K562 (cell line): Measurements from ENCODE around the gene SIRT4. TPM values are rescaled to one million over a fixed set of nuclear protein-coding genes. Genes with fewer than 3 reads are reported as not detected.

Experiments
- BRD9 ChIP-seq: fragments of 450-650 bp; IDR thresholded peaks from 2 replicates; pipeline ENCODE4 v1.6.1; 2018; ENCODE audit warnings: low read depth; ENCODE audit not compliant: partially characterized antibody
- CAMTA2 ChIP-seq: fragments of 250-450 bp; sonication (Bioruptor Pico); conservative IDR thresholded peaks from 2 replicates; pipeline ENCODE4 v1.5.1; 2022
- CREB3 ChIP-seq: fragments of 450-650 bp; conservative IDR thresholded peaks from 2 replicates; pipeline ENCODE4 v1.6.1; 2016; ENCODE audit warnings: missing genetic modification characterization, low read depth, mild to moderate bottlenecking, missing compliant biosample characterization, moderate library complexity
- DPF2 ChIP-seq: fragments of 450-650 bp; IDR thresholded peaks from 2 replicates; pipeline ENCODE4 v1.6.1; 2016
- KHSRP ChIP-seq: fragments of 450-650 bp; IDR thresholded peaks from 2 replicates; pipeline ENCODE4 v1.6.1; 2017
- L3MBTL2 ChIP-seq: fragments of 450-650 bp; IDR thresholded peaks from 2 replicates; pipeline ENCODE4 v1.6.1; 2016; ENCODE audit warnings: mild to moderate bottlenecking, moderate library complexity
- NFRKB ChIP-seq: fragments of 450-650 bp; IDR thresholded peaks from 2 replicates; pipeline ENCODE4 v1.6.1; 2016; ENCODE audit warnings: low read depth
- NR1H2 ChIP-seq: sonication (generic); formaldehyde crosslinking; IDR thresholded peaks from 2 replicates; pipeline ENCODE4 v1.4.0; 2020; ENCODE audit warnings: mild to moderate bottlenecking, missing genetic modification reagents
- NR2C1 ChIP-seq, 2 experiments: fragments of 450-650 bp; IDR thresholded peaks; 2 replicates each; pipeline ENCODE4 v1.6.1; 2017; ENCODE audit warnings: mild to moderate bottlenecking in 2 of 2, antibody characterized with exemption in 1 of 2, inconsistent platforms in 1 of 2, missing compliant biosample characterization in 1 of 2, missing genetic modification characterization in 1 of 2
- PHF21A ChIP-seq: fragments of 450-650 bp; IDR thresholded peaks from 2 replicates; pipeline ENCODE4 v1.6.1; 2017; ENCODE audit warnings: low read depth, borderline replicate concordance
- SMARCA5 ChIP-seq: fragments of 450-650 bp; IDR thresholded peaks from 2 replicates; pipeline ENCODE4 v1.6.1; 2016
- SOX6 ChIP-seq: fragments of 450-650 bp; IDR thresholded peaks from 2 replicates; pipeline ENCODE4 v1.6.1; 2014; ENCODE audit warnings: mild to moderate bottlenecking
- THAP12 ChIP-seq: fragments of 250-450 bp; sonication (Bioruptor Pico); IDR thresholded peaks from 2 replicates; pipeline ENCODE4 v1.9.0; 2021; ENCODE audit warnings: mild to moderate bottlenecking, inconsistent platforms
- YY1 ChIP-seq, 3 experiments: IDR thresholded peaks; 2 replicates each; pipeline ENCODE4 v1.6.1; 2011; ENCODE audit warnings: low read length in 2 of 3, mild to moderate bottlenecking in 2 of 3, moderate library complexity in 2 of 3, borderline replicate concordance in 1 of 3, control low read depth in 1 of 3, low read depth in 1 of 3; ENCODE audit not compliant: insufficient read depth in 3 of 3, insufficient replicate concordance in 2 of 3, control insufficient read depth in 1 of 3, insufficient read length in 1 of 3; ENCODE audit errors: extremely low read depth in 1 of 3
- ZBTB17 ChIP-seq: fragments of 450-650 bp; formaldehyde crosslinking; IDR thresholded peaks from 2 replicates; pipeline ENCODE4 v1.4.0; 2020; ENCODE audit warnings: mild to moderate bottlenecking
- ZFP1 ChIP-seq: fragments of 450-650 bp; formaldehyde crosslinking; IDR thresholded peaks from 2 replicates; pipeline ENCODE4 v1.4.0; 2020; ENCODE audit warnings: mild to moderate bottlenecking, mixed read lengths
- ZNF384 ChIP-seq: IDR thresholded peaks from 2 replicates; pipeline ENCODE4 v1.6.1; 2012; ENCODE audit warnings: low read depth, low read length, improper control_type of control experiment
- polyA plus RNA-seq, 8 experiments: library from polyadenylated mRNA; depleted of rRNA in 4 of 8; stranded (reverse) in 5 of 8; unstranded in 3 of 8; fragments of >200 nt; fragmentation: Nextera tagmentation in 2 of 8; fragmentation: Illumina TruSeq in 1 of 8; extraction: Ambion mirVana in 2 of 8; extraction: Trizol in 1 of 8; gene quantifications; 2 replicates each; pipeline versions ENCODE4 v1.2.1 to v1.2.3, GENCODE V29; 2011 to 2014; ENCODE audit warnings: inconsistent platforms in 1 of 8, missing spikeins in 1 of 8
- total RNA-seq, 7 experiments: library from RNA; depleted of rRNA in 6 of 7; stranded (reverse); fragments of >200 nt in 6 of 7; fragmentation: Illumina TruSeq in 2 of 7; extraction: Trizol in 2 of 7; gene quantifications; 2 replicates each; pipeline versions ENCODE4 v1.2.1 to v1.2.3, GENCODE V29; 2011 to 2021; ENCODE audit warnings: low replicate concordance in 1 of 7
- TF ChIP-seq, protein P1 (sequence below): fragments of 450-650 bp; IDR thresholded peaks from 2 replicates; pipeline ENCODE4 v1.6.1; 2016; ENCODE audit warnings: borderline replicate concordance
- TF ChIP-seq, protein P2 (sequence below): fragments of 450-650 bp; IDR thresholded peaks from 2 replicates; pipeline ENCODE4 v1.6.1; 2016; ENCODE audit warnings: missing biosample characterization, missing genetic modification characterization
- TF ChIP-seq, protein P3 (sequence below): conservative IDR thresholded peaks from 2 replicates; pipeline ENCODE4 v1.6.1; 2011; ENCODE audit warnings: low read depth, mild to moderate bottlenecking, low read length; ENCODE audit not compliant: control insufficient read depth

SIRT4 gene
- total and polyA plus RNA-seq, 9 of the 15 experiments (the other 6 are each of a cell fraction or from before 2014, with no cell fraction given) = 0.86 to 5.2 (median 2.4) TPM

- TF ChIP-seq YY1 (IDR thresholded peaks at IDR 0.05; ENCODE audit: borderline replicate concordance in 1 of 3, control insufficient read depth in 1 of 3, extremely low read depth in 1 of 3, insufficient read depth in 3 of 3, insufficient read length in 1 of 3, insufficient replicate concordance in 2 of 3, low read depth in 1 of 3, low read length in 2 of 3) (peak in 2 of 3 experiments; percentile 27 to 76), SMARCA5 (no peak), CREB3 (no peak), ZBTB17 (CRISPR knock-in tag) (0 out of 2 replicates have a peak, but pooled peaks have one; percentile 30), ZNF384 (no peak), THAP12 (no peak), ZFP1 (no peak), NR1H2 (CRISPR knock-in tag) (no peak), L3MBTL2 (peak; percentile 39; the same call in 1 of the 2 replicates), KHSRP (no peak), NR2C1 (IDR thresholded peaks at IDR 0.05) (peak; percentile 40; the same call in 1 of the 2 replicates), NR2C1 (tag; IDR thresholded peaks at IDR 0.05) (no peak), NFRKB (no peak), DPF2 (peak; percentile 55; the same call in 1 of the 2 replicates), CAMTA2 (CRISPR knock-in tag) (no peak), SOX6 (peak; percentile 74; the same call in 1 of the 2 replicates), PHF21A (peak; percentile 74; the same call in 1 of the 2 replicates), BRD9 (no peak)
- TF ChIP-seq, protein P1, sequence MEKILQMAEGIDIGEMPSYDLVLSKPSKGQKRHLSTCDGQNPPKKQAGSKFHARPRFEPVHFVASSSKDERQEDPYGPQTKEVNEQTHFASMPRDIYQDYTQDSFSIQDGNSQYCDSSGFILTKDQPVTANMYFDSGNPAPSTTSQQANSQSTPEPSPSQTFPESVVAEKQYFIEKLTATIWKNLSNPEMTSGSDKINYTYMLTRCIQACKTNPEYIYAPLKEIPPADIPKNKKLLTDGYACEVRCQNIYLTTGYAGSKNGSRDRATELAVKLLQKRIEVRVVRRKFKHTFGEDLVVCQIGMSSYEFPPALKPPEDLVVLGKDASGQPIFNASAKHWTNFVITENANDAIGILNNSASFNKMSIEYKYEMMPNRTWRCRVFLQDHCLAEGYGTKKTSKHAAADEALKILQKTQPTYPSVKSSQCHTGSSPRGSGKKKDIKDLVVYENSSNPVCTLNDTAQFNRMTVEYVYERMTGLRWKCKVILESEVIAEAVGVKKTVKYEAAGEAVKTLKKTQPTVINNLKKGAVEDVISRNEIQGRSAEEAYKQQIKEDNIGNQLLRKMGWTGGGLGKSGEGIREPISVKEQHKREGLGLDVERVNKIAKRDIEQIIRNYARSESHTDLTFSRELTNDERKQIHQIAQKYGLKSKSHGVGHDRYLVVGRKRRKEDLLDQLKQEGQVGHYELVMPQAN = no peak
- TF ChIP-seq, protein P2, sequence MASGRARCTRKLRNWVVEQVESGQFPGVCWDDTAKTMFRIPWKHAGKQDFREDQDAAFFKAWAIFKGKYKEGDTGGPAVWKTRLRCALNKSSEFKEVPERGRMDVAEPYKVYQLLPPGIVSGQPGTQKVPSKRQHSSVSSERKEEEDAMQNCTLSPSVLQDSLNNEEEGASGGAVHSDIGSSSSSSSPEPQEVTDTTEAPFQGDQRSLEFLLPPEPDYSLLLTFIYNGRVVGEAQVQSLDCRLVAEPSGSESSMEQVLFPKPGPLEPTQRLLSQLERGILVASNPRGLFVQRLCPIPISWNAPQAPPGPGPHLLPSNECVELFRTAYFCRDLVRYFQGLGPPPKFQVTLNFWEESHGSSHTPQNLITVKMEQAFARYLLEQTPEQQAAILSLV = no peak
- TF ChIP-seq, protein P3, sequence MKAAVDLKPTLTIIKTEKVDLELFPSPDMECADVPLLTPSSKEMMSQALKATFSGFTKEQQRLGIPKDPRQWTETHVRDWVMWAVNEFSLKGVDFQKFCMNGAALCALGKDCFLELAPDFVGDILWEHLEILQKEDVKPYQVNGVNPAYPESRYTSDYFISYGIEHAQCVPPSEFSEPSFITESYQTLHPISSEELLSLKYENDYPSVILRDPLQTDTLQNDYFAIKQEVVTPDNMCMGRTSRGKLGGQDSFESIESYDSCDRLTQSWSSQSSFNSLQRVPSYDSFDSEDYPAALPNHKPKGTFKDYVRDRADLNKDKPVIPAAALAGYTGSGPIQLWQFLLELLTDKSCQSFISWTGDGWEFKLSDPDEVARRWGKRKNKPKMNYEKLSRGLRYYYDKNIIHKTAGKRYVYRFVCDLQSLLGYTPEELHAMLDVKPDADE = peak; percentile 96
Measured at GRCh38 chr12:120292661-120293531, 9.2 kb upstream of the SIRT4 start, which contains the start of gene RNU4-1 (continued).
